K562 (cell line): ENCODE data around the gene SYT17. TPM values are rescaled to one million over a fixed set of nuclear protein-coding genes. Genes with fewer than 3 reads are reported as not detected.

Experiments
- ATAC-seq: fragments of 200-7000 bp; cut with Tn5 transposase; 3 replicates; pipeline ENCODE4 v1.9.1; 2020; ENCODE audit warnings: moderate library complexity
- BruUV-seq: library from RNA; stranded (reverse); fragments of 400-500 nt; replicated peaks from 2 replicates; lab custom pipeline; 2021; lab: Mats Ljungman, UMichigan
- CTCF ChIA-PET: fragments of 300-600 bp; formaldehyde crosslinking; extraction: SDS; loops from one replicate; lab custom pipeline; 2021; ENCODE audit warnings: low intra/inter-chr PET ratio; lab: Yijun Ruan, JAX
- POLR2A ChIA-PET: fragments of 300-600, 350-650 bp; sonication (Branson Sonifier 250); formaldehyde crosslinking; extraction: SDS; loops from one replicate; lab custom pipeline; 2021; ENCODE audit warnings: antibody characterized with exemption, inconsistent platforms; lab: Yijun Ruan, JAX
- DNase-seq, 4 experiments: peaks; one replicate each; pipeline versions ENCODE4 v3.0.0 to v3.0.0-alpha.2; 2011 to 2018; ENCODE audit warnings: low spot score in 3 of 4, mixed read lengths in 3 of 4; ENCODE audit errors: extremely low read depth in 1 of 4
- FAIRE-seq: peaks from 2 replicates; lab custom pipeline; 2011; peaks lifted over from hg19 to GRCh38; lab: Jason Lieb, UNC
- H2AFZ ChIP-seq: 2 replicates; pipeline ENCODE4 v1.6.0; 2011; ENCODE audit warnings: low read depth, low read length, control low read depth, inconsistent platforms
- H3K27ac ChIP-seq: fragments of 200-600 bp; 3 replicates; pipeline ENCODE4 v1.8.0; 2011; ENCODE audit warnings: low read depth, mild to moderate bottlenecking, control low read depth, inconsistent platforms, low read length, moderate library complexity, mixed read lengths; ENCODE audit errors: extremely low read depth
- H3K27me3 ChIP-seq, 2 experiments: fragments of 300-600 bp in 1 of 2; 2 replicates in 1 of 2; 3 replicates in 1 of 2; pipeline versions ENCODE4 v1.6.0 to v1.8.0; 2011; ENCODE audit warnings: inconsistent platforms in 2 of 2, low read length in 2 of 2, mild to moderate bottlenecking in 1 of 2, mixed read lengths in 1 of 2, moderate library complexity in 1 of 2; ENCODE audit not compliant: control insufficient read depth in 2 of 2, insufficient read depth in 2 of 2
- H3K36me3 ChIP-seq: fragments of 300-600 bp; 3 replicates; pipeline ENCODE4 v1.8.0; 2011; ENCODE audit warnings: mild to moderate bottlenecking, low read length, inconsistent platforms; ENCODE audit not compliant: control insufficient read depth, insufficient read depth
- H3K4me1 ChIP-seq, 2 experiments: fragments of 200-600 bp in 1 of 2; replicated peaks in 1 of 2; 2 replicates in 1 of 2; 3 replicates in 1 of 2; pipeline versions ENCODE4 v1.5.1 to v1.8.0; 2011; ENCODE audit warnings: inconsistent platforms in 2 of 2, low read length in 2 of 2, mild to moderate bottlenecking in 1 of 2, mixed read lengths in 1 of 2, moderate library complexity in 1 of 2; ENCODE audit not compliant: control insufficient read depth in 2 of 2, insufficient read depth in 2 of 2
- H3K4me2 ChIP-seq: 2 replicates; pipeline ENCODE4 v1.6.1; 2011; ENCODE audit warnings: low read length, control low read depth, inconsistent platforms, mixed read lengths; ENCODE audit not compliant: insufficient read depth
- H3K4me3 ChIP-seq: fragments of 200-600 bp; sonication (generic), shearing (Covaris generic); 2 replicates; pipeline ENCODE4 v1.5.1; 2016; ENCODE audit warnings: control low read depth, inconsistent platforms
- H3K79me2 ChIP-seq: fragments of 200-600 bp; 3 replicates; pipeline ENCODE4 v1.8.0; 2011; ENCODE audit warnings: low read length, inconsistent platforms; ENCODE audit not compliant: control insufficient read depth, insufficient read depth
- H3K9ac ChIP-seq, 2 experiments: 2 replicates each; pipeline versions ENCODE4 v1.6.0 to v1.6.1; 2011; ENCODE audit warnings: low read depth in 2 of 2, low read length in 2 of 2, control low read depth in 1 of 2, inconsistent platforms in 1 of 2, mild to moderate bottlenecking in 1 of 2, mixed read lengths in 1 of 2; ENCODE audit not compliant: insufficient read depth in 1 of 2
- H3K9me1 ChIP-seq: one replicate; pipeline ENCODE4 v1.6.0; 2011; ENCODE audit warnings: inconsistent platforms, mild to moderate bottlenecking, low read length, moderate library complexity; ENCODE audit not compliant: control insufficient read depth, insufficient read depth
- H3K9me3 ChIP-seq: replicated peaks from 2 replicates; pipeline ENCODE4 v1.5.1; 2011; ENCODE audit warnings: low read depth, low read length, inconsistent platforms; ENCODE audit not compliant: control insufficient read depth, insufficient read depth
- H4K20me1 ChIP-seq: replicated peaks from 2 replicates; pipeline ENCODE4 v1.6.1; 2011; ENCODE audit warnings: low read length, inconsistent platforms, mixed read lengths; ENCODE audit not compliant: control insufficient read depth, insufficient read depth
- CTBP1 ChIP-seq: fragments of 450-650 bp; IDR thresholded peaks from 2 replicates; pipeline ENCODE4 v1.6.1; 2016; ENCODE audit warnings: borderline replicate concordance
- DPF2 ChIP-seq: fragments of 450-650 bp; IDR thresholded peaks from 2 replicates; pipeline ENCODE4 v1.6.1; 2016
- EGR1 ChIP-seq: fragments of 450-650 bp; conservative IDR thresholded peaks from 2 replicates; pipeline ENCODE4 v1.6.1; 2017; ENCODE audit warnings: mild to moderate bottlenecking
- ILK ChIP-seq: fragments of 450-650 bp; IDR thresholded peaks from 2 replicates; pipeline ENCODE4 v1.6.1; 2016; ENCODE audit warnings: missing genetic modification characterization, low read depth, mild to moderate bottlenecking, missing compliant biosample characterization, moderate library complexity, borderline replicate concordance
- JUN ChIP-seq, 2 experiments: sonication (generic) in 1 of 2; formaldehyde crosslinking in 1 of 2; IDR thresholded peaks; 2 replicates each; pipeline versions ENCODE4 v1.6.1 to v1.8.0; 2012 to 2022; ENCODE audit warnings: borderline replicate concordance in 2 of 2, mild to moderate bottlenecking in 2 of 2, improper control_type of control experiment in 1 of 2, low read depth in 1 of 2, low read length in 1 of 2, missing genetic modification reagents in 1 of 2
- KDM1A ChIP-seq, 2 experiments: fragments of 450-650 bp; IDR thresholded peaks; 2 replicates each; pipeline ENCODE4 v1.6.1; 2016; ENCODE audit warnings: mild to moderate bottlenecking in 2 of 2
- MYBL2 ChIP-seq, 2 experiments: fragments of 450-650 bp in 1 of 2; sonication (generic) in 1 of 2; formaldehyde crosslinking in 1 of 2; IDR thresholded peaks; 2 replicates each; pipeline versions ENCODE4 v1.6.1 to v1.8.1; 2017 to 2022; ENCODE audit warnings: borderline replicate concordance in 1 of 2, inconsistent platforms in 1 of 2, low read depth in 1 of 2, mild to moderate bottlenecking in 1 of 2, missing genetic modification reagents in 1 of 2, moderate library complexity in 1 of 2
- POLR2AphosphoS2 ChIP-seq: IDR thresholded peaks from 2 replicates; pipeline ENCODE4 v1.6.1; 2012; ENCODE audit warnings: low read length, improper control_type of control experiment
- SREBF1 ChIP-seq: fragments of 150-350 bp; IDR thresholded peaks from 2 replicates; pipeline ENCODE4 v1.6.1; 2014; ENCODE audit warnings: antibody characterized with exemption, low read depth, low read length, borderline replicate concordance
- STAT5A ChIP-seq: IDR thresholded peaks from 2 replicates; pipeline ENCODE4 v1.6.1; 2012; ENCODE audit warnings: low read length, inconsistent platforms, borderline replicate concordance
- YBX1 ChIP-seq: fragments of 450-650 bp; IDR thresholded peaks from 2 replicates; pipeline ENCODE4 v1.7.1; 2016; ENCODE audit warnings: mild to moderate bottlenecking
- ZNF239 ChIP-seq: fragments of 250-450 bp; sonication (Bioruptor Pico); IDR thresholded peaks from 2 replicates; pipeline ENCODE4 v1.4.0; 2020; ENCODE audit warnings: mild to moderate bottlenecking
- ZNF282 ChIP-seq: sonication (generic); formaldehyde crosslinking; IDR thresholded peaks from 2 replicates; pipeline ENCODE4 v1.8.1; 2023; ENCODE audit warnings: missing genetic modification reagents
- ZNF707 ChIP-seq: fragments of 250-450 bp; sonication (Bioruptor Pico); conservative IDR thresholded peaks from 2 replicates; pipeline ENCODE4 v1.8.0; 2022; ENCODE audit warnings: inconsistent platforms, mild to moderate bottlenecking, moderate library complexity
- WGBS: fragments of 100-300 bp; shearing (Covaris generic); methylation state at CpG from one replicate; pipeline ENCODE4 v1.1.6; 2016; ENCODE audit warnings: low coverage, mixed read lengths; ENCODE audit not compliant: insufficient coverage; ENCODE audit errors: missing lambda C conversion rate; 5-methylcytosine and 5-hydroxymethylcytosine counted together
- in situ Hi-C: fragments of 300-500 bp; cut with MboI; formaldehyde crosslinking; loops from 4 replicates; pipeline ENCODE4 v1.15.0; 2018; ENCODE audit warnings: inconsistent platforms, mixed read lengths
- intact Hi-C: fragments of 100-400 bp; cut with micrococcal nuclease; formaldehyde crosslinking; loops from 2 replicates; pipeline ENCODE4 v1.14.2; 2022
- polyA plus RNA-seq, 8 experiments: library from polyadenylated mRNA; depleted of rRNA in 4 of 8; stranded (reverse) in 5 of 8; unstranded in 3 of 8; fragments of >200 nt; fragmentation: Nextera tagmentation in 2 of 8; fragmentation: Illumina TruSeq in 1 of 8; extraction: Ambion mirVana in 2 of 8; extraction: Trizol in 1 of 8; gene quantifications; 2 replicates each; pipeline versions ENCODE4 v1.2.1 to v1.2.3, GENCODE V29; 2011 to 2014; ENCODE audit warnings: inconsistent platforms in 1 of 8, missing spikeins in 1 of 8
- total RNA-seq, 7 experiments: library from RNA; depleted of rRNA in 6 of 7; stranded (reverse); fragments of >200 nt in 6 of 7; fragmentation: Illumina TruSeq in 2 of 7; extraction: Trizol in 2 of 7; gene quantifications; 2 replicates each; pipeline versions ENCODE4 v1.2.1 to v1.2.3, GENCODE V29; 2011 to 2021; ENCODE audit warnings: low replicate concordance in 1 of 7
- TF ChIP-seq, protein P1 (sequence below): sonication (generic); formaldehyde crosslinking; IDR thresholded peaks from 2 replicates; pipeline ENCODE4 v1.5.0; 2020; ENCODE audit warnings: missing genetic modification reagents
- TF ChIP-seq, protein P2 (sequence below): fragments of 250-450 bp; sonication (Bioruptor Pico); IDR thresholded peaks from 2 replicates; pipeline ENCODE4 v1.8.0; 2021; ENCODE audit warnings: moderate library complexity, mild to moderate bottlenecking, inconsistent platforms
- TF ChIP-seq, protein P3 (sequence below): conservative IDR thresholded peaks from 2 replicates; pipeline ENCODE4 v1.6.1; 2011; ENCODE audit warnings: low read depth, mild to moderate bottlenecking, low read length; ENCODE audit not compliant: control insufficient read depth
- TF ChIP-seq, protein P4 (sequence below): fragments of 250-450 bp; sonication (Bioruptor Pico); IDR thresholded peaks from 2 replicates; pipeline ENCODE4 v1.4.0; 2020; ENCODE audit warnings: mild to moderate bottlenecking, moderate library complexity

The SYT17 gene
- total and polyA plus RNA-seq, 9 of the 15 experiments (the other 6 are each of a cell fraction or from before 2014, with no cell fraction given): not detected

DNA sequence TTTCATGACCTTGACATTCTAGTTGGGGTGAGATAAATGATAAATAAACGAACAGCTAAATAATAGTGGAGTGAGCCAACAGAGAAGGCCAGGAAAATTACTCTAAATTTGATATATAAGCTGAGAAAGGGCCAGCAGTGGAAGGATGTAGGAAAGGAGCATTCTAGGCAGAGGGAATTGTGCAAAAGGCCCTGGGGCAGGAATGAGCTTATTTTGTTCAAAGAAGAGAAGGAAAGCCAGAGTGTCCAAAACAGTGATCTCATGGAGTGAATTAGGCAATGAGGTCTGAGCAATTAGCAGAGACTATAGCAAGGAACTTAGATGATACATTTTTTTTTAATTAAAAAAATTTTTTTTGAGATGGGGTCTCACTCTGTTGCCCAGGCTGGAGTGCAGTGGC lies 74.1 kb downstream of the SYT17 start:
- POLR2A ChIA-PET: no interaction called here
- Histone ChIP-seq H2AFZ (no peak overlapping the region), H3K4me1 (peaks cover 0 to 9% of the 10 kb centered on the region in 2 experiments; a peak in 1 of 5 replicates), H3K27ac (no peak overlapping the region), H3K9me1 (no peaks in the 10 kb centered on the region), H3K36me3 (no peaks in the 10 kb centered on the region), H3K9ac (no peak overlapping the region), H3K4me3 (no peak overlapping the region), H3K79me2 (no peaks in the 10 kb centered on the region), H3K9me3 (no peaks in the 10 kb centered on the region), H4K20me1 (no peaks in the 10 kb centered on the region), H3K27me3 (peaks cover 2 to 18% of the 10 kb centered on the region in 2 experiments; a peak in 3 of 5 replicates), H3K4me2 (no peak overlapping the region)
- DNase-seq: no peak
- intact Hi-C loops: no loop called here
- in situ Hi-C loops: no loop called here
- BruUV-seq: no TSS peak
- FAIRE-seq: no peak
- 0% methylated on average over 1 of the region's 1 CpG for WGBS
- CTCF ChIA-PET: no interaction called here
- no peak for ATAC-seq
- TF ChIP-seq YBX1: no peak
- no peak for TF ChIP-seq CTBP1
- TF ChIP-seq SREBF1: no peak
- no peak for TF ChIP-seq ZNF707
- no peak for TF ChIP-seq ZNF282 (CRISPR knock-in tag)
- TF ChIP-seq ZNF239 (CRISPR knock-in tag): no peak
- no peak for TF ChIP-seq POLR2AphosphoS2
- no peak for TF ChIP-seq ILK
- TF ChIP-seq, protein P1, sequence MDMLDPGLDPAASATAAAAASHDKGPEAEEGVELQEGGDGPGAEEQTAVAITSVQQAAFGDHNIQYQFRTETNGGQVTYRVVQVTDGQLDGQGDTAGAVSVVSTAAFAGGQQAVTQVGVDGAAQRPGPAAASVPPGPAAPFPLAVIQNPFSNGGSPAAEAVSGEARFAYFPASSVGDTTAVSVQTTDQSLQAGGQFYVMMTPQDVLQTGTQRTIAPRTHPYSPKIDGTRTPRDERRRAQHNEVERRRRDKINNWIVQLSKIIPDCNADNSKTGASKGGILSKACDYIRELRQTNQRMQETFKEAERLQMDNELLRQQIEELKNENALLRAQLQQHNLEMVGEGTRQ (CRISPR knock-in tag): no peak
- TF ChIP-seq, protein P2, sequence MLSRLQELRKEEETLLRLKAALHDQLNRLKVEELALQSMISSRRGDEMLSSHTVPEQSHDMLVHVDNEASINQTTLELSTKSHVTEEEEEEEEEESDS (CRISPR knock-in tag): no peak
- no peak for TF ChIP-seq STAT5A
- TF ChIP-seq, protein P3, sequence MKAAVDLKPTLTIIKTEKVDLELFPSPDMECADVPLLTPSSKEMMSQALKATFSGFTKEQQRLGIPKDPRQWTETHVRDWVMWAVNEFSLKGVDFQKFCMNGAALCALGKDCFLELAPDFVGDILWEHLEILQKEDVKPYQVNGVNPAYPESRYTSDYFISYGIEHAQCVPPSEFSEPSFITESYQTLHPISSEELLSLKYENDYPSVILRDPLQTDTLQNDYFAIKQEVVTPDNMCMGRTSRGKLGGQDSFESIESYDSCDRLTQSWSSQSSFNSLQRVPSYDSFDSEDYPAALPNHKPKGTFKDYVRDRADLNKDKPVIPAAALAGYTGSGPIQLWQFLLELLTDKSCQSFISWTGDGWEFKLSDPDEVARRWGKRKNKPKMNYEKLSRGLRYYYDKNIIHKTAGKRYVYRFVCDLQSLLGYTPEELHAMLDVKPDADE: no peak
- TF ChIP-seq MYBL2 (IDR thresholded peaks at IDR 0.05; ENCODE audit: low read depth): no peak
- TF ChIP-seq MYBL2 (CRISPR knock-in tag; IDR thresholded peaks at IDR 0.05; ENCODE audit: borderline replicate concordance): no peak
- no peak for TF ChIP-seq EGR1
- no peak for TF ChIP-seq JUN (IDR thresholded peaks at IDR 0.05; ENCODE audit: borderline replicate concordance, low read depth, low read length)
- TF ChIP-seq JUN (CRISPR knock-in tag; IDR thresholded peaks at IDR 0.05; ENCODE audit: borderline replicate concordance): no peak
- TF ChIP-seq KDM1A (IDR thresholded peaks at IDR 0.05): no peak
- no peak for TF ChIP-seq DPF2
- TF ChIP-seq, protein P4, sequence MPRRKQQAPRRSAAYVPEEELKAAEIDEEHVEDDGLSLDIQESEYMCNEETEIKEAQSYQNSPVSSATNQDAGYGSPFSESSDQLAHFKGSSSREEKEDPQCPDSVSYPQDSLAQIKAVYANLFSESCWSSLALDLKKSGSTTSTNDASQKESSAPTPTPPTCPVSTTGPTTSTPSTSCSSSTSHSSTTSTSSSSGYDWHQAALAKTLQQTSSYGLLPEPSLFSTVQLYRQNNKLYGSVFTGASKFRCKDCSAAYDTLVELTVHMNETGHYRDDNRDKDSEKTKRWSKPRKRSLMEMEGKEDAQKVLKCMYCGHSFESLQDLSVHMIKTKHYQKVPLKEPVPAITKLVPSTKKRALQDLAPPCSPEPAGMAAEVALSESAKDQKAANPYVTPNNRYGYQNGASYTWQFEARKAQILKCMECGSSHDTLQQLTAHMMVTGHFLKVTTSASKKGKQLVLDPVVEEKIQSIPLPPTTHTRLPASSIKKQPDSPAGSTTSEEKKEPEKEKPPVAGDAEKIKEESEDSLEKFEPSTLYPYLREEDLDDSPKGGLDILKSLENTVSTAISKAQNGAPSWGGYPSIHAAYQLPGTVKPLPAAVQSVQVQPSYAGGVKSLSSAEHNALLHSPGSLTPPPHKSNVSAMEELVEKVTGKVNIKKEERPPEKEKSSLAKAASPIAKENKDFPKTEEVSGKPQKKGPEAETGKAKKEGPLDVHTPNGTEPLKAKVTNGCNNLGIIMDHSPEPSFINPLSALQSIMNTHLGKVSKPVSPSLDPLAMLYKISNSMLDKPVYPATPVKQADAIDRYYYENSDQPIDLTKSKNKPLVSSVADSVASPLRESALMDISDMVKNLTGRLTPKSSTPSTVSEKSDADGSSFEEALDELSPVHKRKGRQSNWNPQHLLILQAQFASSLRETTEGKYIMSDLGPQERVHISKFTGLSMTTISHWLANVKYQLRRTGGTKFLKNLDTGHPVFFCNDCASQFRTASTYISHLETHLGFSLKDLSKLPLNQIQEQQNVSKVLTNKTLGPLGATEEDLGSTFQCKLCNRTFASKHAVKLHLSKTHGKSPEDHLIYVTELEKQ (CRISPR knock-in tag): no peak
